GM19438 (cell line): Measurements from ENCODE around the gene MEOX1.

Source experiments
- ATAC-seq: cut with Tn5 transposase; IDR thresholded peaks from one replicate; pipeline ENCODE4 v1.9.1; 2021; ENCODE audit warnings: low read depth; ENCODE audit not compliant: unreplicated experiment

Gene MEOX1

GRCh38 chr17:43598357-43599045, 63.2 kb downstream of the MEOX1 start:
- no peak for ATAC-seq

GRCh38 chr17:43597624-43598356, 63.9 kb downstream of the MEOX1 start:
- ATAC-seq = no peak

GRCh38 chr17:43595466-43595865, 66.3 kb downstream of the MEOX1 start:
- no peak for ATAC-seq

GRCh38 chr17:43591779-43592562, 69.8 kb downstream of the MEOX1 start:
- ATAC-seq = no peak

GRCh38 chr17:43591001-43591400, 70.7 kb downstream of the MEOX1 start:
- no peak for ATAC-seq
